ENCODE results near the gene GJC2. TPM values are rescaled to one million over a fixed set of nuclear protein-coding genes. Genes with fewer than 3 reads are reported as not detected.

The GJC2 gene
- total RNA-seq, 1 experiment from 2014 or later = 18.5 TPM

DNA sequence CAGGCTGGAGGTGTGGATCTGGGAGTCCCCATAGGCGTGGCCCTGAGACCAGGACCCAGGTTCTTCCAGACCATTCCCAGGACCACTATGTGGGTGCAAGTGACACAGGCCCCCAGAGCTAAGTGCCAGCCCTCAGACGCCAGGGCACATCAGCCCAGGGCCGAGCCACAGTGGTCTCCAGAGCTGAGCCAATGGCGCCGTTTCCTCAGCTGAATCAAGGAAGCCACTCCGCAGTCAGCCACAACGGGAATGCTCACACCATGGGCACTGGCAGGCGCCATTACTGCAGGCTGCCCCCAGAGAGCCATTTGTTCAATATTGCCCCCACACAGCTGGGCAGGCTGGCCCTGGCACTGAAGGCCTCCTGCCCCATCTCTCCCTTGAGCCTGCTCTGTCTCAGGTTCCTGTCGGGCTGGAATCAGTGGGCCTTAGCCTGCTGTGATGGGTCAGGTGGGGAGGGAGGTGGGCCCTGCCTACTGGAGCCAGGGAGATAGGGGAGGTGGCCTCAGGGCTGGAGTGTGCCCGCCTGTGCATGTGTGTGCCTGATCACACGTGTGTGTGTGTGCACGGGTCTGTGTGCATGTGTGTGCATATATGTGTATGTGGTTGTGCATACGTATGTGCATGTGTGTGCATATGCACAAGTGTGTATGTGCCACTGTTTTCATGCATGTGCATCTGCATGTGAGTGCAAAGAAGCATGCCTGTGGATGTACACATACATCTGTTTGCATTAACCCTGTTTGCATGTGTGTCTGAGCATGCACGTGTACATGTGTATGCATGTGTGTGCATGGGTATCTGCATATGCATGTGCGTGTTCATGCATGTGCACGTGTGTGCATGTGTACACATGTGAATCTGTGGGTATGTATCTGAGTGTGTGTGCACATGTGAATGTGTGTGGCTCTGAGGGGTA lies 6.1 kb downstream of the GJC2 start:
- Mint-ChIP-seq H3K4me1 (ENCODE audit: insufficient read depth, unreplicated experiment) (peaks cover 22% of the 10 kb centered on the region), H3K27ac (ENCODE audit: low read depth, unreplicated experiment) (no peak overlapping the region), H3K4me3 (ENCODE audit: unreplicated experiment) (no peak overlapping the region), H3K9me3 (ENCODE audit: unreplicated experiment) (no peaks in the 10 kb centered on the region), H3K36me3 (ENCODE audit: insufficient read depth, unreplicated experiment) (no peaks in the 10 kb centered on the region), H3K27me3 (ENCODE audit: insufficient read depth, unreplicated experiment) (no peaks in the 10 kb centered on the region)
- TF ChIP-seq, protein P1, sequence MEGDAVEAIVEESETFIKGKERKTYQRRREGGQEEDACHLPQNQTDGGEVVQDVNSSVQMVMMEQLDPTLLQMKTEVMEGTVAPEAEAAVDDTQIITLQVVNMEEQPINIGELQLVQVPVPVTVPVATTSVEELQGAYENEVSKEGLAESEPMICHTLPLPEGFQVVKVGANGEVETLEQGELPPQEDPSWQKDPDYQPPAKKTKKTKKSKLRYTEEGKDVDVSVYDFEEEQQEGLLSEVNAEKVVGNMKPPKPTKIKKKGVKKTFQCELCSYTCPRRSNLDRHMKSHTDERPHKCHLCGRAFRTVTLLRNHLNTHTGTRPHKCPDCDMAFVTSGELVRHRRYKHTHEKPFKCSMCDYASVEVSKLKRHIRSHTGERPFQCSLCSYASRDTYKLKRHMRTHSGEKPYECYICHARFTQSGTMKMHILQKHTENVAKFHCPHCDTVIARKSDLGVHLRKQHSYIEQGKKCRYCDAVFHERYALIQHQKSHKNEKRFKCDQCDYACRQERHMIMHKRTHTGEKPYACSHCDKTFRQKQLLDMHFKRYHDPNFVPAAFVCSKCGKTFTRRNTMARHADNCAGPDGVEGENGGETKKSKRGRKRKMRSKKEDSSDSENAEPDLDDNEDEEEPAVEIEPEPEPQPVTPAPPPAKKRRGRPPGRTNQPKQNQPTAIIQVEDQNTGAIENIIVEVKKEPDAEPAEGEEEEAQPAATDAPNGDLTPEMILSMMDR (IDR thresholded peaks at IDR 0.05; ENCODE audit: unreplicated experiment) = no peak
- ChIA-PET CTCF (interaction anchor here (0.5 to 5.9 kb wide), 6 partner anchors 9 to 229 kb away, joined by 3 to 63 read pairs (median 4); partner anchors contain the start of gene IBA57), POLR2A (interaction anchor here (1.6 to 8.9 kb wide), 3 partner anchors 8 to 16 kb away, joined by 4 to 137 read pairs (median 76); partner anchors contain the start of genes GUK1 and IBA57)
- intact Hi-C loops (cut with micrococcal nuclease) = no loop called here
- DNase-seq (ENCODE audit: unreplicated experiment) = no peak
- BruUV-seq (replicated peaks) = no TSS peak

DNA sequence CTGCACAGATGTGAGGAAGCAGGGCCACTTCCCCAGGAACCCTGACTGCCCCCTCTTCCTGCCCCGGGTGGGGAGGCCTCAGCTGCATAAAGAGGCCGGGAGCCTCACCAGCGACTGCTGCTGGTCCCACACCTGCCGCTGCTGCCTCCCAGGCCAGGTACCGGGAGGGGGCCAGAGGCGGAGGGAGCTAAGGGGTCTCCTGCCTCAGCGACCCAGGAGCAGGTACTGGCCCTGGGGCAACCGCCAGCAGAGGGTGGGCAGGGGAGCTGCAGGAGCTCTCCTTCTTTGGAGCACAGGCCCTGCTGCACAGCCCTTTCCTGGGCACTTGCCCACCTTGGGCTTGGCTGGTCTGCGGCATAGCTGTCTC lies 6.8 kb downstream of the GJC2 start:
- Mint-ChIP-seq H3K27me3 (ENCODE audit: insufficient read depth, unreplicated experiment) (no peaks in the 10 kb centered on the region), H3K9me3 (ENCODE audit: unreplicated experiment) (no peaks in the 10 kb centered on the region), H3K4me3 (ENCODE audit: unreplicated experiment) (no peak overlapping the region), H3K36me3 (ENCODE audit: insufficient read depth, unreplicated experiment) (no peaks in the 10 kb centered on the region), H3K27ac (ENCODE audit: low read depth, unreplicated experiment) (no peak overlapping the region), H3K4me1 (ENCODE audit: insufficient read depth, unreplicated experiment) (peaks cover 22% of the 10 kb centered on the region)
- intact Hi-C loops (cut with micrococcal nuclease) = no loop called here
- TF ChIP-seq, protein P1 (IDR thresholded peaks at IDR 0.05; ENCODE audit: unreplicated experiment) = no peak
- DNase-seq (ENCODE audit: unreplicated experiment) = no peak
- no TSS peak for BruUV-seq (replicated peaks)
- ChIA-PET CTCF (interaction anchor here (0.5 to 1.6 kb wide), 6 partner anchors 10 to 244 kb away, joined by 3 to 9 read pairs (median 3); partner anchors contain the start of gene IBA57), POLR2A (interaction anchor here (0.7 to 1.6 kb wide), 3 partner anchors 9 to 16 kb away, joined by 3 to 7 read pairs (median 4); partner anchors contain the start of genes GUK1 and IBA57)

DNA sequence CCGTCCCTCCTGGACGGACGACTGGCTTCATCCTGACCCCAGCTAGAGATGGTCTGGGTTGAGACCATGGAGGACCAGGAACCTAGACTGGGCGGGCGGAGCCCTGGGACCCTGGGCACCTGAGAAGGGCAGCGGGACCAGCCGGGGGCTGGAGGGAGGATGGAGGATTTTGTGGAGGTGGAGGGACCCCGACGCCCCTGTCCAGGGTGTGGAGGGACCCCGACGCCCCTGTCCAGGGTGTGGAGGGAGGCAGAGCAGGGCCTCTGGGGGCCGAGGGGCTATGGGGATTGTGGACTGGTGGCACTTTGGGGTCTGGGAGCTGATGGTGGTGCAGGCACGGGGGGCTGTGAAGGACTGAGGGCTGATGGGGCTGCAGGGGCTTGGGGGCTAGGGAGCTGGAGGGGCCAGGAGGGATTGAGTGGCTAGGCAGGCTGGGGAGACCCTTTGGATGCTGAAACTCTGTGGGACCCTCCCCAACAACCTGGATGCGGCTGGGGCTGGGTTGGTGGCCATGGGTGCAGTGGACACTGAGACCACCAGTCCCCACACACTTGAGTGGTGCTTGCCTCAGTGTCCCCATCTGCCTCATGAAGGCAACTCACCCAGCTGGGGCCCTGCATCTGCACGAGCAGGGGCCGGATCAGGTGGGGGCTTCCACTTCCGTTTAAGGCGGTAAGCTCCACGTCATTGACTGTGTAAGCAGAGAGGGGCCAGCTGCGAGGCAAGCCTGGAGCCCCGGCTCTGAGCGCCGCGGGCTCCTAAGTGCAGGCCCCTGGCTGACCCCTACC lies 7.4 kb downstream of the GJC2 start:
- ChIA-PET CTCF (interaction anchor here (0.6 to 1.6 kb wide), 6 partner anchors 9 to 344 kb away, joined by 3 to 9 read pairs (median 3); partner anchors contain the start of gene IBA57), POLR2A (interaction anchor here (0.7 to 1.6 kb wide), 3 partner anchors 8 to 17 kb away, joined by 3 to 7 read pairs (median 4); partner anchors contain the start of genes GUK1 and IBA57)
- H3K36me3 Mint-ChIP-seq (ENCODE audit: insufficient read depth, unreplicated experiment) = no peaks in the 10 kb centered on the region
- H3K4me3 Mint-ChIP-seq (ENCODE audit: unreplicated experiment) = no peak overlapping the region
- DNase-seq (ENCODE audit: unreplicated experiment) = no peak
- no peaks in the 10 kb centered on the region for H3K27me3 Mint-ChIP-seq (ENCODE audit: insufficient read depth, unreplicated experiment)
- intact Hi-C loops (cut with micrococcal nuclease) = no loop called here
- no TSS peak for BruUV-seq (replicated peaks)
- H3K4me1 Mint-ChIP-seq (ENCODE audit: insufficient read depth, unreplicated experiment) = peaks cover 26% of the 10 kb centered on the region
- no peaks in the 10 kb centered on the region for H3K9me3 Mint-ChIP-seq (ENCODE audit: unreplicated experiment)
- no peak overlapping the region for H3K27ac Mint-ChIP-seq (ENCODE audit: low read depth, unreplicated experiment)
- TF ChIP-seq, protein P1 (IDR thresholded peaks at IDR 0.05; ENCODE audit: unreplicated experiment) = no peak
